PFSK-1 (cell line): Measurements from ENCODE around the gene AMACR.

ENCODE experiments used
- POLR2AphosphoS5 ChIP-seq: IDR thresholded peaks from 2 replicates; pipeline ENCODE4 v1.6.1; 2012; ENCODE audit warnings: low read depth, mild to moderate bottlenecking, control low read depth, low read length, moderate library complexity
- SIN3A ChIP-seq: IDR thresholded peaks from 2 replicates; pipeline ENCODE4 v1.6.1; 2012; ENCODE audit warnings: mild to moderate bottlenecking, low read length, moderate library complexity, borderline replicate concordance; ENCODE audit not compliant: insufficient read depth
- TAF1 ChIP-seq: IDR thresholded peaks from 2 replicates; pipeline ENCODE4 v1.6.1; 2012; ENCODE audit warnings: low read length, control low read depth, borderline replicate concordance; ENCODE audit not compliant: insufficient read depth
- TF ChIP-seq, protein P1 (sequence below), 2 experiments: IDR thresholded peaks; 2 replicates each; pipeline versions ENCODE4 v1.6.1 to v1.8.0; 2011 to 2012; ENCODE audit warnings: low read depth in 2 of 2, low read length in 2 of 2, control low read depth in 1 of 2, inconsistent platforms in 1 of 2, mild to moderate bottlenecking in 1 of 2, moderate library complexity in 1 of 2; ENCODE audit not compliant: insufficient read depth in 1 of 2

DNA sequence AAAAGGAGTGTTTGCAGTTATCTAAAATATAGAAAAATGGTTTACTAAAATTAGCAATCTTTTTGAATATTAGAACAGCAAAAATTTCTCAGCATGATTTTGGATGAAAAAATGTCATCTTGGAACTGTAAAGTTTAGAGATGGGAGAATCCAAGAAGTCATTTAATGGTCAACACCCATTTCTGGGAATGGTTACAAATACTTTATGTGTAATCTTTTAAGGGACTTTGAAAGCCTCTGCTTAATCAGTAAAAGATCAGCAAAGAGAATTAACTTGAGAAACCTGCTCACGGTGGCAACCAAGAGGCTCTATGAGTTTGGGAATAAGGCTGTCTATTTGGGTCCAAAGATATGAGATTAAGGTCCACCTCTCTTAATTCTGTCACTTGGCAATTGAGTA, 22.2 kb upstream of the AMACR start:
- no peak for TF ChIP-seq POLR2AphosphoS5
- no peak for TF ChIP-seq SIN3A
- TF ChIP-seq, protein P1, sequence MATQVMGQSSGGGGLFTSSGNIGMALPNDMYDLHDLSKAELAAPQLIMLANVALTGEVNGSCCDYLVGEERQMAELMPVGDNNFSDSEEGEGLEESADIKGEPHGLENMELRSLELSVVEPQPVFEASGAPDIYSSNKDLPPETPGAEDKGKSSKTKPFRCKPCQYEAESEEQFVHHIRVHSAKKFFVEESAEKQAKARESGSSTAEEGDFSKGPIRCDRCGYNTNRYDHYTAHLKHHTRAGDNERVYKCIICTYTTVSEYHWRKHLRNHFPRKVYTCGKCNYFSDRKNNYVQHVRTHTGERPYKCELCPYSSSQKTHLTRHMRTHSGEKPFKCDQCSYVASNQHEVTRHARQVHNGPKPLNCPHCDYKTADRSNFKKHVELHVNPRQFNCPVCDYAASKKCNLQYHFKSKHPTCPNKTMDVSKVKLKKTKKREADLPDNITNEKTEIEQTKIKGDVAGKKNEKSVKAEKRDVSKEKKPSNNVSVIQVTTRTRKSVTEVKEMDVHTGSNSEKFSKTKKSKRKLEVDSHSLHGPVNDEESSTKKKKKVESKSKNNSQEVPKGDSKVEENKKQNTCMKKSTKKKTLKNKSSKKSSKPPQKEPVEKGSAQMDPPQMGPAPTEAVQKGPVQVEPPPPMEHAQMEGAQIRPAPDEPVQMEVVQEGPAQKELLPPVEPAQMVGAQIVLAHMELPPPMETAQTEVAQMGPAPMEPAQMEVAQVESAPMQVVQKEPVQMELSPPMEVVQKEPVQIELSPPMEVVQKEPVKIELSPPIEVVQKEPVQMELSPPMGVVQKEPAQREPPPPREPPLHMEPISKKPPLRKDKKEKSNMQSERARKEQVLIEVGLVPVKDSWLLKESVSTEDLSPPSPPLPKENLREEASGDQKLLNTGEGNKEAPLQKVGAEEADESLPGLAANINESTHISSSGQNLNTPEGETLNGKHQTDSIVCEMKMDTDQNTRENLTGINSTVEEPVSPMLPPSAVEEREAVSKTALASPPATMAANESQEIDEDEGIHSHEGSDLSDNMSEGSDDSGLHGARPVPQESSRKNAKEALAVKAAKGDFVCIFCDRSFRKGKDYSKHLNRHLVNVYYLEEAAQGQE (IDR thresholded peaks at IDR 0.05; ENCODE audit: insufficient read depth in 1 of 2, low read depth in 2 of 2, low read length in 2 of 2) = no peak
- TF ChIP-seq TAF1 = no peak
